ENCODE measurements around the gene MIF.
"Not testable (repeated sequence)": the region's sequence is repeated elsewhere in the genome, so short reads cannot be mapped to it uniquely, and the experiment has no call there.

MIF gene

DNA sequence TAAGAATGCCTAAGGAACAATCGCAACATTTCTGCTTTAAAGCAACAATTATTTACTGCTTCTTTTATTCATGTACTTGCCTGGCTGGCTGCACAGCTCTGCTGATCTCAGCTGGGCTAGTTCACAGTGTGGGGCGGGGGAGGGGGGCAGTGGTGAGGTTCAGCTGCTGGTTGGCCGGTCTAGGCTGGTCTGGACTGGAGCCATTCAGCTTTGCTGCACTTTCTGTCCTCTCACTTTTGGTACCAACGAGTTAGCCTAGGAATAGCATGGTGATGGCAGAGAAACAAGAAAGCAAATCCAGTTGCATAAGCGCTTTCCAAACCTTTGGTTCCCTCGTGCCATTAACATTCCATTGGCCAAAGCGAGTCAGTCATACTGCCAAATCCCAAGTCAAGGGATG is 16.0 kb upstream of the MIF start:
- DNase-seq, result no peak

DNA sequence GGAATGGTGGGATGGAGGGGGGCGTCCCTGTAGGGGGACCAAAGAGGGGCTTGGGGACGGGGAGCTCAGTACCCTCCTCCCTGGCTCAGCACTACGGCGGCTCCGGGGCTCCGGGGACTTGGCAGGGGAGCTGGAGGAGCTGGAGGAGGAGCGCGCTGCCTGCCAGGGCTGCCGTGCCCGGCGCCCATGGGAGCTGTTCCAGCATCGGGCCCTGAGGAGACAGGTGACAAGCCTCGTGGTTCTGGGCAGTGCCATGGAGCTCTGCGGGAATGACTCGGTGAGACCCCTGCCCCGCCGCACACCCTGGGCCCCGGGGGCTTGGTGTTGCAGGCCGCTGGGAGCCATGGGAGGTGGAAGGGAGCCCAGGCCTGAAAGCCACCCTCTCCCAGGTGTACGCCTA is 11.8 kb upstream of the MIF start:
- DNase-seq, result no peak

DNA sequence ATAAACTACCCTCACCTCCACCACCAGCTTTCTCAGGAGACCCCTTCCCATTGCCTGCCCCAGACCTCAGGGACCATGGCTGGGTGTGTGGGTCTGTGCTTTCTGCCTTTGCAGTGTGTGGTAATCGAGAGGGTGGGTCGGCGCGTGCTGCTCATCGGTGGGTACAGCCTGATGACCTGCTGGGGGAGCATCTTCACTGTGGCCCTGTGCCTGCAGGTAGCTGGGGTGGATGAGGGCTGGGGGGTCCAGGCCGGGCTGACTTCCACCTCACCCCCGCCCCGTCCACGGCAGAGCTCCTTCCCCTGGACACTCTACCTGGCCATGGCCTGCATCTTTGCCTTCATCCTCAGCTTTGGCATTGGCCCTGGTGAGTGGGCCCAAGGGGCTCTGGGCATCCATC is 10.5 kb upstream of the MIF start:
- DNase-seq, result no peak

DNA sequence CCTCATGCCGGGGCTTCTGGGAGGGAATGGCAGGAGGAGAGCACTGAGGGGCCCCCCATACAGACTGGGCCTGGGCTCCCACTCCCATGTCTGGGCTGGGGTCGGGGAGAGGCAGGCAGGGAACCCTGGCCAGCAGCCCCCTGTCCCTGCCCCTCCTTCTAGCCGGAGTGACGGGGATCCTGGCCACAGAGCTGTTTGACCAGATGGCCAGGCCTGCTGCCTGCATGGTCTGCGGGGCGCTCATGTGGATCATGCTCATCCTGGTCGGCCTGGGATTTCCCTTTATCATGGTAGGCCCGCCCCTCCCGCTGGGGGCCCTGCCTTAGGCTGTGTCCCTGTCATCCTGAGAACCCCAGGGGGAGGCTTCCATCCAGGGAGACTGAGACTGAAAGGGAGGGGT is 10.0 kb upstream of the MIF start:
- no peak for DNase-seq

DNA sequence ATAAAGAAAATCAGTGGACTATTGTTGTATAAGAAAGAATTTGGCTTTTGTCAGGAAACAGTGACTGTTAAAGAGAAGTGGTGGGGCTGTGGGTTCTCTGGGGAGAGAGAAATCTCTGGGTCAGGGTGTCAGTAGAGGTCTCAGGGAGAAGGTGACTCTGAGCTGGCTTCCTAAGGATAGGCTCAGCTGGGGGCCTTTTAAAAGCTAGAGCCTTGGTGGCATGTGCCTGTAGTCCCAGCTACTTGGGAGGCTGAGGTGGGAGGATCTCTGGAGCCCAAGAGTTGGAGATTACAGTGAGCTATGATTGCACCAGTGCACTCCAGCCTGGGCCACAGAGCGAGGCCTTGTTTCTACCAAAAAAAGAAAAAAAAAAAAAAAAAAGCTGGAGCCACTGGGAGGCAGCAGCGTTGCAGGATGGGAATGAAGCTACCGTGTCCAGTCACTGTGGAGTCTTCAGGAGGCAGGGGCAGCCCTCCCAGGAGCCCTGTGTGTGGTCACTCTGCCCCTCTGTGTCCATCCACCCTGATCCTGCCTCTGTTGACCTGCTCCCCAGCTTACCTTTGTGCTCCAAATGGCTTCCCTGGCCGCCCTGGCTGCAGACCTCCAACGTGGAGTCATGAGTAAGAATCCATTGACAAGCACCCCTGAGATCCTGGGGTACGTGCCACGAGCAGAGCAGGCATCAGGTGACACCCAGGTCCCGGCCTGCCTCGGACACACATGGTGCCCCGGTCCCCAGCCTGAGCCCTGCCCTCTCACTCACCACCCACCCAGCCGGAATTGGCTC is 5.4 kb upstream of the MIF start:
- no peak for DNase-seq

DNA sequence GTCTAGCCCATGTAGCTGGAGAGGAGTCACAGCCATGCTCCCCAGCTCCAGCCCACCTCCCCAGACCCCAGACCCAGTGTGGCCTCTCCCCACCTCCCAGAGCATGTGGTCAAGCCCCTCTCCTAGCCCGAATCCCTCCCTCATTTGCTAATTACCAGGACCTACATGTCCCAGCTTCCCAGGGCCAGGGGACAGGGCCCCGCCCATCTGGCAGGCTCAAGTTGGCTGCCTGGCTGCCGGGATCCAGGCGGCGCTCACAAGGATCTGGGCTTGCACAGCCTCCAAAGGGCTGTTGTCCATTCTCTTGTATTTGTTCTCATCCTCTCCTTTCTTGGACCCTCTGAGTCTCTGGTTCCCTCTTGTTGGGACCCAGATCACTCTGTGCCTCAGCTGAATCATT is 4.6 kb upstream of the MIF start:
- no peak for DNase-seq

DNA sequence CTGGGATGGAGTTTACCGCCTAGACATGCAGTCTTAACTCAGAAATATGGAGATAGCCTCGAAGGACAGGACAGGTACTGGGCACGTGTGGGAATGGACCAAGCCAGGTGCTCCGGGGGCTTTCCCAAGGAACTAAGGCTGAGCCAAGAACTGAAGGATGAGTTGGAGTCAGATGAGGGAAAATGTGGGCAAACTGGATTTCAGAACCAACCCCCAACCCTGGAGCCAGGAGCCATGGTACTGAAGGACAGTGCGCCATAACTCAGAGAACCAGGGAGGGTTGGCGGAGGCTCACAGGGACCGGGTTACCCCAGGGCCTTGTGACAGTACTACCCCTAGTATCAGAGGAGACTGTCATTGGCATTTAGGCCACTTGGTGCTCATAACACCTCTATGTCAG is 2.5 kb upstream of the MIF start:
- no peak for DNase-seq

DNA sequence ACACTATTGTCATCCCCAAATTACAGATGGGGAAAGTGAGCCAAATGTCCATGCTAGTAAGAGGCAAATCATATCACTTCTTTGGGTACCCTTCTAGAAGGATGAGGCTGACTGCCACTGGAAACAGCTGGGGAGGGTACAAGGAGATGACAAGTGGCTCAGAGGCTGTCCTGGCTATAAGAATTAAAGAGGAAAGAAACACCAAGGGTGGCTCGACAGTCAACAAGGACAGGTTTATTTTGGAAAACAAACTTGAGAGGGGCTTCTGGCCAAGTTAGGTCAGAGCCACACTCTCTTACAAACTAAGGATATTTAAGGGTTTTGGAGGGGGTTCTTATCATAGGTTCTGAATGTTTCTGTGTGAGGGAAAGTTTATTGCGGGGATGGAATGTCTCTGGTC is 2.1 kb upstream of the MIF start:
- no peak for DNase-seq

DNA sequence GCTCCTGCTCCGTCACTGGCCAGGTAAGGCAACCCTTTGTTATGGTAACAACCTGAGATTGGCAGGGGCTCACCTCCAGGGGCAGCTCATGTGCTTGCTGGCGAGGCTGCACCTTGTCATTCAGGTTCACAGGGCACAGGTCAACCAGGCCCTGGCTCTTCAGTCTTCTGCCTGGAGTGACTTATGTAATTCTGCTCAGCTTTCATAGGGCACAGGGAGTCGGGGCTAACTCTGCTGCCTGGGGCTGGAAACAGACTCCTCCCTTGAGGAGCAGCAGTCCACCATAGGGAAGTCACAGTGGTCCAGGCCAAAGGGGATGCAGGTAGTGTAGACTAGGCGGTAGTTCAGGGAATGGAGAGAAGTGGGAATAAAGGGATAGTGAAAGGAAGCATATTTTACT is 1.5 kb upstream of the MIF start:
- no peak for DNase-seq

DNA sequence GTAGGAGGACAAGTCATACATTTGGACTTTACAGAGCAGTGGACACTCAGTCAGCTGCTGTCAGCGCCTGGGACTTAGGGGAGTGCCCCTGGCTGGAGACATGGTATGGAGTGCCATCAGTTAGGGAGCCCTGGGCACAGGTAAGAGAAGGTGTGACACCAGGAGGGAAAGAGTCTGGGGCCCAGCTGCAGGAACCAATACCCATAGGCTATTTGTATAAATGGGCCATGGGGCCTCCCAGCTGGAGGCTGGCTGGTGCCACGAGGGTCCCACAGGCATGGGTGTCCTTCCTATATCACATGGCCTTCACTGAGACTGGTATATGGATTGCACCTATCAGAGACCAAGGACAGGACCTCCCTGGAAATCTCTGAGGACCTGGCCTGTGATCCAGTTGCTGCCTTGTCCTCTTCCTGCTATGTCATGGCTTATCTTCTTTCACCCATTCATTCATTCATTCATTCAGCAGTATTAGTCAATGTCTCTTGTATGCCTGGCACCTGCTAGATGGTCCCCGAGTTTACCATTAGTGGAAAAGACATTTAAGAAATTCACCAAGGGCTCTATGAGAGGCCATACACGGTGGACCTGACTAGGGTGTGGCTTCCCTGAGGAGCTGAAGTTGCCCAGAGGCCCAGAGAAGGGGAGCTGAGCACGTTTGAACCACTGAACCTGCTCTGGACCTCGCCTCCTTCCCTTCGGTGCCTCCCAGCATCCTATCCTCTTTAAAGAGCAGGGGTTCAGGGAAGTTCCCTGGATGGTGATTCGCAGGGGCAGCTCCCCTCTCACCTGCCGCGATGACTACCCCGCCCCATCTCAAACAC is 850 bp upstream of the MIF start:
- DNase-seq, result no peak

DNA sequence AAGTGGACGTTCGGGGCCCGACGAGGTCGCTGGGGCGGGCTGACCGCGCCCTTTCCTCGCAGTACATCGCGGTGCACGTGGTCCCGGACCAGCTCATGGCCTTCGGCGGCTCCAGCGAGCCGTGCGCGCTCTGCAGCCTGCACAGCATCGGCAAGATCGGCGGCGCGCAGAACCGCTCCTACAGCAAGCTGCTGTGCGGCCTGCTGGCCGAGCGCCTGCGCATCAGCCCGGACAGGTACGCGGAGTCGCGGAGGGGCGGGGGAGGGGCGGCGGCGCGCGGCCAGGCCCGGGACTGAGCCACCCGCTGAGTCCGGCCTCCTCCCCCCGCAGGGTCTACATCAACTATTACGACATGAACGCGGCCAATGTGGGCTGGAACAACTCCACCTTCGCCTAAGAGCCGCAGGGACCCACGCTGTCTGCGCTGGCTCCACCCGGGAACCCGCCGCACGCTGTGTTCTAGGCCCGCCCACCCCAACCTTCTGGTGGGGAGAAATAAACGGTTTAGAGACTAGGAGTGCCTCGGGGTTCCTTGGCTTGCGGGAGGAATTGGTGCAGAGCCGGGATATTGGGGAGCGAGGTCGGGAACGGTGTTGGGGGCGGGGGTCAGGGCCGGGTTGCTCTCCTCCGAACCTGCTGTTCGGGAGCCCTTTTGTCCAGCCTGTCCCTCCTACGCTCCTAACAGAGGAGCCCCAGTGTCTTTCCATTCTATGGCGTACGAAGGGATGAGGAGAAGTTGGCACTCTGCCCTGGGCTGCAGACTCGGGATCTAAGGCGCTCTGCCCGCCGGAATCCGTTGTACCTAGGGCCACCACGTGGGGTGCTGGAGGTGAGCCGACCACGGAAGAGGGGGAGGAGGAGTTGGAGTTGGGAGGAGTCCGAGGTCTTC is 771 bp downstream of the MIF start:
- DNase-seq, result peak; percentile 88

DNA sequence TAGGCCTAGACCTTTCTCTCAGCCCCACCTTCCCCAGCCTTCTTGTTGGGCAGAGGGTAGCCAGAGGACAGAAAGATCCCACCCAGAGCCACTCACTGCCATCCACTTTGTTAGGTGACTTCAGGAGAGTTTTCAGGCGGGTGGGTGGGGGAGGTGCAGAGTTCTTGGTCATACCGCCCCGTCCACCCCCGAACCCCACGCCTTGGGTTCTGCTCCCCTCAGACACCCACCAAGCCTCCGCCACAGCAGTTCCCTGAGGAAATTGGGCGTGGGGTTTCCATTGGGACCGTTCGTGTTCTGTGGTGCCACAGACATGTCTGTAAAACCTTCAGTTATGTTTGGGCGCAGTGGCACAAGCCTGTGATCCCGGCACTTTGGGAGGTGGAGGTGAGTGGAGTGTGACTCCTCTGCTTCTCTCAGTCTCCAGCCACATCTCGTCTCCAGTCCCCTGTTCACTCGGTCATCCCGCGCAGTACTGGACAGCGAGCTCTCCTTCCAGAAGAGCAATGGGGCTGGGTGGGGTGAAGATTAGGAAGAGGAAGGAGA is 1.5 kb downstream of the MIF start:
- DNase-seq, result no peak

DNA sequence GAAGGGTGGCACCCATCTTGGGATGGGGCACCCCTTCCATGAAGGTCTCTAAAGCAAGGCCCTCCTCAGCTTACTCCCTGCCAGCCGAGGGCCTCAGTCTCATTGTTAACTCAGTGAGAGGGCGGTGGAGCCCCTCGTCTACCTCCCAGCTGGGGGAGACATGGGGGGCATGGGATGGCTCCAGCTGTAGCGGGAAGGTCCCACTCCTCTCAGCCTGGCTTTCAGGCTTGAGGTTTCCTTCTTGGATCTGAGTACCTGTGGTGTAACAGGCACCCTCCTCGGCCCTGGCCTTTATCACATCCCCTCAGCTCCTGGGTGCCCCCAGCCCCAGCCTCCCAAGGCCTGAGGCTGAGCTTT is 2.0 kb downstream of the MIF start:
- DNase-seq, result no peak

DNA sequence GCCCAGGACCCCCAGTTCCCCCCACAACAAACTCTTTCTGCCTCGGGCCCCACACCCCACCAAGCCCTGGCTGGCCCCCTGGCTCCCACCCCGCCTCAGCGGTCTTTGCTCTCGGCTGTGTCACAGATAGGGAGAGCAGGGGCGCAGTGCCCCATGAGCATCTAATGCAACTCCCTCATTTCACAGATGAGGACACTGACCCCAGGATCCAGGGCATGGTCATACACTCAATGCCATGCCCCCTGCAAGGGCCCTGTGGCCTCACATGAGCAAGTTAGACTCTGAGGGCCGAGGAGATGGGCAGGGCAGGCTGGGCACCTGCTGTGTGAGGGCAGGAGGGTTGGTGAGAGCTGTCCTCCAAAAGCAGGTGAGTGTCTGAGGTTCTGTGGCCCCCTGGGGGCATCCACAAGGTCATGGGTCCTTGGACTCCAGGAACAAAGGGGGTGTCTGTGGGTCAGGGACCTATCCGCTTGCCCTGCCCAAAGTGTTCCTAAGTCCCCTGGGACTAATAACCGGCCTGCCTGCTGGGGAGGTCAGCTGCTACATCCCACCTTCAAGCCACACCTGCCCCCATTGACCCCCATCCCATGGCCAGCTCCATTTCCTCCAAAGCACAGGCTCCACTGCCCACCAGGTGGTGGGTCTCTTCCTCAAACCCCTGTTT is 2.5 kb downstream of the MIF start:
- no peak for DNase-seq

DNA sequence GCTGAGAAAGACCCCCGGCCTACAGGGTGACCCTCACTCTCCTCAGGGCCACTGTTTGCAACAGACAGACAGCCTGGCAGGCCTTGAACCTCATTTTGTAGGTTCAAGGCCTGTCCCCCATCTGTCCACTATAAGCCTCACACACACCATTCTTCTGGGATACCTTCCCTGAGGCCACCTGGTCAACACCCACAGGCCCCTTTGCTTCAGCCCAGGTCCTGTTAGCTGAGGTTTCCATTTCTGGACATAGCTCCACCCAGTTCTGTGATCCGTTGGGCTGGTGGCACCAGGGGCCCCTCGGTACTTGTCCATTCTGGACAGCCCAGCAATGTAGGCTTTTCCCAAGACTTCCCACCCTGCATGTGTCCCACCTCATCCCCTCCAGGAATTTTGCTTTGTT is 3.1 kb downstream of the MIF start:
- DNase-seq, result no peak

DNA sequence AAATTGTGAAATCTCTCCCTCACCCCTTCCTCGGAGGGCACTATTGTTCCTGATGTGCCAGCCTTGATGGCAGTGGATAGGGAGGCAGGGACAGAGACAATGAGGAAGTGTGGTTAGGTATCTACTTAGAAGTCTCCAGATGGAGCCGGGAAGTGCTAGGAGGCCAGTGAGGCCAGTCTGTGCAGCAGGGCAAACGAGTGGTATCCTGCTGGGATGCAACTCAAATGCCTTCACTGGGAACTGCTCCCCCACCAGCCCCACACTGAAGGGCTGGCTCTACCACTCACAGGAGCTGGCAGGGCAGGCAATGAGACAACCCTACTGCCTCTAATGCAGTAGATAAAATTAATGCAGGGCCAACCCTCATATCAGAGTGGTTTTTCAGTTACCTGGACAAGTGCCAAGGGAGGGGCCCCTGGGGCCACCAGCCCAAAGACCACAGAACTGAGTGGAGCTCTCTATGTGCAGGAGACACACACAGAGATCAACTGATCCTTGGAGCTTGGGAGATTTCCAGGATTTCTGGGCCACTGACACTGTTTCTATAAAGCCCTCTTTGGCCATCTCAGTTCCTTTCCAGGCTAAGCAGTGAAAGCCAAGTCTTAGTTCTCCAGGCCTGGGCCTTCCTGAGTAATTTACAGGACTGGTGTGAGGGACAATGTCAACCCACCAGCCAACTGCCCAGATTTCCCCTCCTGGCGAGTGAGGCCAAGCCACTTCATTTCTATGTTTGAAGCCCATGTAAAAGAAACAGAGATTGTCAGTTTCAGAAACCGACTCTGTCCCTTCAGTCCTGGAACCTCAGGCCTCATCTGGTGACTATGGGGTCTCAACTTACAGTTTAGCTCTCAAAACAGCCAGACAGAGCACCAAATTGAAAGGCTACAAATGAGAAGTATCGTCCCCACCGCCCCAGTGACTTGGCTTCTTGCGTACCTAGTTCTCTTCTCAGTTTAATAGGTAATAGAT is 4.1 kb downstream of the MIF start:
- DNase-seq, result no peak

DNA sequence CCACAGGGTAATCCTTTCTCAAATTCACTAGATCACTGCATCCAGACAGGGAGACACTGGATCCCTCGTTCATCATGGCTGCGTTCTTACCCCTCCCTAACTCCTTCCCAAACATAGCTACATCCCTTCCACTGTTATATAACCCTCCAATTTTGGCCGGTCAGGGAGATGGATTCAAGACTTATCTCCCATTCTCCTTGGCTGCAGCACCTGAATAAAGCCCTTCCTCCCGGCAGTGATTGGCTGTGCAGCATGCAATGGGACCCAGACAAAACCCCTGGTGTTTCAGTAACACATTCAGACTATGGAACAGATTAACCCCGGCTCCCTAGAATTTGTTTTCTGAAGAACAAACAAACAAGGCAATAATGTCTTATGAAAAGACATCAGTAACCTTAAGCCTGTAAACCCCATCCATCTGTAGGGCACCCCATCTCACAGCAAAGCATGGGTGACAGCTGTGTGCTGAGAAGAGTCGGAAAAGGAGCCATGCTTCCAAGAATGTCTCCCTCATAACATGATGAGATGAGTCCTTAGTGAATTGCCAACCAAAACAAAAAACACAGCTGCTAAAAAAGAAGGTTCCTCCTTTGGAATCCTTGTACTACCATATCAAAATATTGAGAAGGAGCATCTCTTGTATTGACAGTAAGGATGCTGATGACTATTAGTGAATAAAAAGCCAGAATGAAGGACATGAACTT is 5.0 kb downstream of the MIF start:
- DNase-seq, result no peak

DNA sequence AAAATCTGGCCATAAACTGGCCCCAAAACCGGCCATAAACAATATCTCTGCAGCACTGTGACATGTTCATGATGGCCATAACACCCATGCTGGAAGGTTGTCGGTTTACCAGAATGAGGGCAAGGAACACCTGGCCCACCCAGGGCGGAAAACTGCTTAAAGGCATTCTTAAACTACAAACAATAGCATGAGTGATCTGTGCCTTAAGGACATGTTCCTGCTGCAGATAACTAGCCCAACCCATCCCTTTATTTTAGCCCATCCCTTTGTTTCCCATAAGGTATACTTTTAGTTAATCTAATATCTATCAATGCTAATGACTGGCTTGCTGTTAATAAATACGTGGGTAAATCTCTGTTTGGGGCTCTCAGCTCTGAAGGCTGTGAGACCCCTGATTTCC is 6.0 kb downstream of the MIF start:
- DNase-seq, result not testable (repeated sequence)

DNA sequence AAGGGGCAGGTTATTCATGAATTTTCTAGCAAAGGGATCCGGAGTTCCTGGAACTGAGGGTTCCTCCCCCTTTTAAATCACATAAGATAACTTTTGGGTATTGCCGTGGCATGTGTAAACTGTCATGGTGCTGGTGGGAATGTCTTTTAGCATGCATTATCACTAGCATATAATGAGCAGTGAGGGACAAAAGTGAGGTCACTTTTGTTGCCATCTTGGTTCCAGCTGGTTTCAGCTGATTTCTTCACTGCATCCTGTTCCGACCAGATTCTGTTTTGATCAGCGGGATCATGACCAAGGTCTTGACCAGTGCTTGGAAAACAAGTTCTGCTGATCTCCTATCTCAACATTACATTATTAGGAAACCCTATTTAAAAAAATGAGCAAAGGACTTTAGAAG is 7.4 kb downstream of the MIF start:
- DNase-seq, result no peak

DNA sequence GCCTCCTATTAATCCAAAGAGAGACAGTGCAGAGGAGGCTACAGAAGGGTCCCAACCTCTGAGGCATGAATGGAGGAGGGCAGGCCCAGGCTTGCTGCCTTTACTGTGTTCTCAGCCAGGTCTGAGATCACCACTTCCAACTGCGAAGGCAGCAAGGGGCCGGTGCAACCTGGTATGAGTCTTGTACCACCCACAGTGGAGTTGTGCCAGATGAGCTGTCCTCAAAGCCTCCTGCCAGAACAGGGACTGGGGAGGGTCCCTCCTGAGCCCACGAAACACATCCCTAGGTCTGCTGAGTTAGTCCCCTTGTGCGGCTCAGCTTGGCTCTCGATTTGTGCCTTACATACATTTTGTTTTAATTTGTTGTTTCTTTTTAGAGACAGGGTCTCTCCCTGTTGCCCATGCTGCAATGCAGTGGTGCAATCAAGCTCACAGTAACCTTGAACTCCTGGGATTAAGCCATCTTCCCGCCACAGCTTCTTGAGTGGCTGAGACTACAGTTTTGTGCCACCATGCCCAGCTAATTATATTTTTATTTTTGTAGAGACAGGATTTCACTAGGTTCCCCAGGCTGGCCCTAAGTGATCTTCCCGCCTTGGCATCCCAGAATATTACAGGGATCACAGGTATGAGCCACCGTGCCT is 9.3 kb downstream of the MIF start:
- no peak for DNase-seq
